Measurements from ENCODE around the gene PMEPA1. TPM values are rescaled to one million over a fixed set of nuclear protein-coding genes. Genes with fewer than 3 reads are reported as not detected.
A peak's percentile ranks its signal among the peaks of the same experiment; 100 is the strongest.

Gene PMEPA1
- total RNA-seq, 1 donor from 2014 or later: 56.8 TPM

DNA sequence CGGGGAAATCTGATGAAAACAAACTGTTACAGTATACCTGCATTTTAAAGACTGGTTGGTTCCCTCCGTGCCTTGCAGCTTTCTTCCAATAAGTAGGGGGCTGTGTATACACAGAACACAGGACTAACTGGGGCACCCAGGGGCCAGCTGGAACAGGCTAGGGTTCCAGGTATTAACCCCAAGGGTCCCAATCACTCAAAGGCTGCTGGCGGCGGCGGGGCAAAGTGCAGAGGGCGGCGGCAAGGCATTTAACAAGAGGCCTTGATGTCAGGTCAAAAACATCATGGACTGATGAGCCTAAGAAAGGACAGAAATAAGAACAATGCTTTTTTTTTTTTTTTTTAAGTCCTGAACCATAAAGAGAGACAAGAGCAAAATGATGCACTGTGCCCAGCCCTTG, 2.5 kb downstream of the PMEPA1 start:
- H3K4me1 ChIP-seq: peaks cover 8 to 49% of the 10 kb centered on the region in 2 donors
- intact Hi-C loops (cut with DNase I): loop anchor here (10.0 kb wide), 1 partner anchor 1187 kb away; no protein-coding TSS in a partner anchor

DNA sequence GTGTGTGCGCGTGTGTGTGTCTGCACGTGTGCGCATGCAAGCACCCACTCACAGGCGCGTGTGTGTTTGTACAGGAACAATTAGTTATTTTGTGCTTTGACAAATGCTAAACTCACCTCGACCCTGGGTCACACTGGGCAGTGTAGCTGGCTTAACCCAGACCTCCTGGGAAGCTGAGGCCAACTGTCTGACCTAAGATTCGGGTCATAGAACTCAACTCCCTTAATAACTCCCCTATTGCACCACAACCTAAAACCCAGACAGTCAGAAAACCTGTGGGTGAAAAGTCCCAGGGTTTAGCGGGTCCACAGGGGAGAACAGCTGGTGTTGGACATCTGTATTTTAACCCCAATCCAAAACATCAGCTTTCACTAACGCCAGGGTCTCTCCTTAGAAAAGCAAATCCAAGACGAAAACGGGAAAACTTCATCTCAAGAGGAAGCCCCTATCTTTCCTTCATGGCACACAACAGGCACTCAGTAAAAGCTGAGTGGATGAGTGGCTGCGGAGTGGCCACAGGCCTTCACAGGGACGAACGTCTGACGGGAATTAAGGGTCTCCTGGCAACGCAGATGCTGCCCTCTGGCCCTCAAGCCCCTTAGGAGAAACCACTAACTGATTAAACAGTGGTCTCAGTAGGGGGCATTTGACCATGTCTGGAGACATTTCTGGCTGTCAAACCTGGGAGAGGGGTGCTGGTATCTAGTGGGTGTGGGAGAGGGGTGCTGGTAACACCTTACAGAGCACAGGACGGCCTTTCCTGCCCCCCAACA, 4.5 kb downstream of the PMEPA1 start:
- Histone ChIP-seq H3K4me1 (peaks cover 4 to 48% of the 10 kb centered on the region in 2 donors), H3K27ac (peak overlapping the region; percentile 87 to 94), H3K9me3 (no peaks in the 10 kb centered on the region), H3K4me3 (peak overlapping the region in 1 of 2 donors; percentile 79), H3K27me3 (no peaks in the 10 kb centered on the region), H3K36me3 (no peaks in the 10 kb centered on the region)
- TF ChIP-seq, protein P1, sequence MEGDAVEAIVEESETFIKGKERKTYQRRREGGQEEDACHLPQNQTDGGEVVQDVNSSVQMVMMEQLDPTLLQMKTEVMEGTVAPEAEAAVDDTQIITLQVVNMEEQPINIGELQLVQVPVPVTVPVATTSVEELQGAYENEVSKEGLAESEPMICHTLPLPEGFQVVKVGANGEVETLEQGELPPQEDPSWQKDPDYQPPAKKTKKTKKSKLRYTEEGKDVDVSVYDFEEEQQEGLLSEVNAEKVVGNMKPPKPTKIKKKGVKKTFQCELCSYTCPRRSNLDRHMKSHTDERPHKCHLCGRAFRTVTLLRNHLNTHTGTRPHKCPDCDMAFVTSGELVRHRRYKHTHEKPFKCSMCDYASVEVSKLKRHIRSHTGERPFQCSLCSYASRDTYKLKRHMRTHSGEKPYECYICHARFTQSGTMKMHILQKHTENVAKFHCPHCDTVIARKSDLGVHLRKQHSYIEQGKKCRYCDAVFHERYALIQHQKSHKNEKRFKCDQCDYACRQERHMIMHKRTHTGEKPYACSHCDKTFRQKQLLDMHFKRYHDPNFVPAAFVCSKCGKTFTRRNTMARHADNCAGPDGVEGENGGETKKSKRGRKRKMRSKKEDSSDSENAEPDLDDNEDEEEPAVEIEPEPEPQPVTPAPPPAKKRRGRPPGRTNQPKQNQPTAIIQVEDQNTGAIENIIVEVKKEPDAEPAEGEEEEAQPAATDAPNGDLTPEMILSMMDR (IDR thresholded peaks at IDR 0.05): no peak
- intact Hi-C loops (cut with DNase I): loop anchor here (10.0 kb wide), 1 partner anchor 1189 kb away; no protein-coding TSS in a partner anchor
- DNase-seq (ENCODE audit: low spot score in 2 of 2): no peak

More for the DNA sequence above, 2.5 kb downstream of the PMEPA1 start:
- peak overlapping the region; percentile 73 to 79 for H3K4me3 ChIP-seq
- H3K9me3 ChIP-seq: no peaks in the 10 kb centered on the region
- no peaks in the 10 kb centered on the region for H3K27me3 ChIP-seq
- H3K27ac ChIP-seq: peak overlapping the region; percentile 87 to 94
- no peak for DNase-seq (ENCODE audit: low spot score in 2 of 2)
- H3K36me3 ChIP-seq: no peaks in the 10 kb centered on the region
- TF ChIP-seq, protein P1 (IDR thresholded peaks at IDR 0.05): no peak

DNA sequence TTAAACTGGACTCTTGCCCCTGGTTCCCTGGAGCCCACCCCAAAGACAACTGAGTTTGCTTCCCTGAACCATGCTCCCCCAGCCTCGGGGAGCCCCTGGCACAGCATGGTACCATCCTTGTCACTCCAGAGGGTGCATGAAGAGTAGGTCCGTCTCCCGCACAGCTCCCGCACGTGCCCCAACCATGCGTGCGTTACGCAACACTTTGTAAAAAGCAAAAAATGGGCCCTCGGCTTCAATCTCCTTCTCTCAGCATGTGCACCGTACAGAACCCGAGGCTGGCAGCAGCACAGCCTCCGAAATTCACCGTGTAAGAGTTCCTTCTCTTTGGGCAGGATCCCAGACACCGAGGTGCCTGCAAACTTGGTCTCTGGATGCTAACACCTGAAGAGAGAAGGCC, 5.6 kb downstream of the PMEPA1 start:
- Histone ChIP-seq H3K27me3 (no peaks in the 10 kb centered on the region), H3K36me3 (peaks cover 0 to 5% of the 10 kb centered on the region in 2 donors), H3K27ac (peak overlapping the region; percentile 25 to 94), H3K9me3 (no peaks in the 10 kb centered on the region), H3K4me1 (peaks cover 4 to 57% of the 10 kb centered on the region in 2 donors), H3K4me3 (peak overlapping the region in 1 of 2 donors; percentile 79)
- no peak for DNase-seq (ENCODE audit: low spot score in 2 of 2)
- TF ChIP-seq, protein P1 (IDR thresholded peaks at IDR 0.05): no peak
- intact Hi-C loops (cut with DNase I): loop anchor here (10.0 kb wide), 1 partner anchor 1191 kb away; no protein-coding TSS in a partner anchor

DNA sequence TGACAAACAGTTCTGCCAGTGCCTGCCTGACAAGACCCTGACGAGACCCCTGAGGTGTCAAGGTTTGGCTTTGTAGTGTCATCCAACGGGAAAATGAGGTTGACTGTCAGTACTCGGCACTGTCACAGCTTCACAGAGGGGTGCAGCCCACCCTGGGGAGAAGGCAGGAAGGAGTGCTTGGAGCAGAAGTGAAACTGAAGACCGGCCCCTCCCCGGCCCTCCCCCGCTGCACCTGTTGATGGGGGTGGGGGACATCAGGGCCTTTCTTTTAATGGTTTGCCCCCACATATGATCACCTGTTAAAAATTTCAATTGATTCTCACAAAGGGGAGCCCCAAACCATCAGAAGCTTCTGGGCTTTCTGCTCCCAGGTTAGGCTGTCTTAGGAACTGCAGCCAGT, 6.8 kb downstream of the PMEPA1 start:
- DNase-seq (ENCODE audit: low spot score in 2 of 2): no peak
- intact Hi-C loops (cut with DNase I): loop anchor here (10.0 kb wide), 1 partner anchor 1192 kb away; no protein-coding TSS in a partner anchor
- Histone ChIP-seq H3K4me1 (peaks cover 11 to 67% of the 10 kb centered on the region in 2 donors), H3K27ac (peak overlapping the region in 1 of 2 donors; percentile 94), H3K4me3 (peak overlapping the region in 1 of 2 donors; percentile 29), H3K9me3 (no peaks in the 10 kb centered on the region), H3K36me3 (peaks cover 0 to 5% of the 10 kb centered on the region in 2 donors), H3K27me3 (no peaks in the 10 kb centered on the region)
- TF ChIP-seq, protein P1 (IDR thresholded peaks at IDR 0.05): no peak

DNA sequence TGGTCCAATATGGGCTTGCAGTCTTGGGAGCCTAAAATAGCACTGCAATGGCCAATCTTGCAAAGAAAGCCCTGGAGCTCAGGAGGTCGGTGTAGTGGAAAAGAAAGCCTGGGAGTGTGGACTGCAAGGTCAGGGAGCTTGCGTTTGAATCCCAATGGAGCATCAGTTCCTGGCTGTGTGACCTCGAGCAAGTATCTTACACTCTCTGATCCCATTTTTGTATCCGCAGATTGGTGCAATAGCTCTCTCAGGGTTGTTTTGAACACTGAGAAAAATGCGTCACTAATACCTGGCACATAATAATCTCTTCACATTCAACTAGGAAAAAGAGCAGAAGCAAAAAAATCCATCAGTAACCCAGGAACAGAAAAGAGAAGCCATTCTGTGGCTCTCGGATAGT, 7.3 kb downstream of the PMEPA1 start:
- intact Hi-C loops (cut with DNase I): loop anchor here (10.0 kb wide), 1 partner anchor 1192 kb away; no protein-coding TSS in a partner anchor
- DNase-seq (ENCODE audit: low spot score in 2 of 2): no peak
- Histone ChIP-seq H3K4me1 (peaks cover 15 to 72% of the 10 kb centered on the region in 2 donors), H3K36me3 (peaks cover 0 to 5% of the 10 kb centered on the region in 2 donors), H3K27me3 (no peaks in the 10 kb centered on the region), H3K9me3 (no peaks in the 10 kb centered on the region), H3K4me3 (peak overlapping the region in 1 of 2 donors; percentile 29), H3K27ac (peak overlapping the region in 1 of 2 donors; percentile 94)
- TF ChIP-seq, protein P1 (IDR thresholded peaks at IDR 0.05): no peak
